Panc1 (cell line): Measurements from ENCODE around the gene MFAP5. TPM values are rescaled to one million over a fixed set of nuclear protein-coding genes. Genes with fewer than 3 reads are reported as not detected.

Experiments
- ATAC-seq: fragments of 200-7000 bp; cut with Tn5 transposase; 2 replicates; pipeline ENCODE4 v1.9.1; 2020; ENCODE audit warnings: mild to moderate bottlenecking, moderate library complexity
- BruUV-seq: library from RNA; stranded (reverse); fragments of 400-500 nt; replicated peaks from 2 replicates; lab custom pipeline; 2021; lab: Mats Ljungman, UMichigan
- CTCF ChIA-PET: fragments of 300-600 bp; sonication (Branson Sonifier 250); formaldehyde crosslinking; loops from one replicate; lab custom pipeline; 2022; ENCODE audit warnings: antibody characterized with exemption; lab: Charles Lee
- POLR2A ChIA-PET: fragments of 300-600 bp; sonication (Branson Sonifier 250); formaldehyde crosslinking; loops from one replicate; lab custom pipeline; 2022; ENCODE audit warnings: antibody characterized with exemption; lab: Charles Lee
- DNase-seq: peaks from one replicate; pipeline ENCODE4 v3.0.0-alpha.2; 2010; ENCODE audit warnings: low read depth, low spot score
- H3K27ac ChIP-seq: 2 replicates; pipeline ENCODE4 v1.5.1; 2011; ENCODE audit warnings: mild to moderate bottlenecking, low read length, inconsistent platforms
- H3K27me3 ChIP-seq: fragments of 200-500 bp; sonication (Bioruptor generic); 2 replicates; pipeline ENCODE4 v1.6.0; 2014; ENCODE audit warnings: low read length, inconsistent platforms; ENCODE audit not compliant: control insufficient read depth, insufficient read depth
- H3K36me3 ChIP-seq: fragments of 200-500 bp; sonication (Bioruptor generic); 2 replicates; pipeline ENCODE4 v1.5.1; 2014; ENCODE audit warnings: inconsistent platforms, mild to moderate bottlenecking, low read length, moderate library complexity; ENCODE audit not compliant: control insufficient read depth, insufficient read depth
- H3K4me1 ChIP-seq: 2 replicates; pipeline ENCODE4 v1.5.1; 2011; ENCODE audit warnings: inconsistent platforms, mild to moderate bottlenecking, low read length, moderate library complexity; ENCODE audit not compliant: control insufficient read depth, insufficient read depth
- H3K4me3 ChIP-seq, 2 experiments: 2 replicates each; pipeline ENCODE4 v1.5.1; 2011 to 2012; ENCODE audit warnings: low read depth in 2 of 2, low read length in 2 of 2, mild to moderate bottlenecking in 2 of 2, inconsistent platforms in 1 of 2, moderate library complexity in 1 of 2
- H3K9me3 ChIP-seq: fragments of 200-500 bp; sonication (Bioruptor generic); 2 replicates; pipeline ENCODE4 v1.5.1; 2014; ENCODE audit warnings: low read depth, mild to moderate bottlenecking, inconsistent platforms, low read length, moderate library complexity; ENCODE audit not compliant: control insufficient read depth, insufficient read depth
- POLR2AphosphoS5 ChIP-seq: IDR thresholded peaks from 2 replicates; pipeline ENCODE4 v1.6.1; 2012; ENCODE audit warnings: mild to moderate bottlenecking, low read depth, low read length, moderate library complexity
- REST ChIP-seq, 2 experiments: IDR thresholded peaks; 2 replicates each; pipeline ENCODE4 v1.6.1; 2011 to 2012; ENCODE audit warnings: low read depth in 2 of 2, control low read depth in 1 of 2, low read length in 1 of 2, mild to moderate bottlenecking in 1 of 2, moderate library complexity in 1 of 2; ENCODE audit not compliant: insufficient read depth in 1 of 2
- SIN3A ChIP-seq: IDR thresholded peaks from 2 replicates; pipeline ENCODE4 v1.6.1; 2012; ENCODE audit warnings: low read depth, mild to moderate bottlenecking, low read length, moderate library complexity, borderline replicate concordance; ENCODE audit not compliant: insufficient read depth
- TCF7L2 ChIP-seq: IDR thresholded peaks from 2 replicates; pipeline ENCODE4 v1.6.1; 2011; ENCODE audit warnings: mild to moderate bottlenecking, low read depth, low read length, inconsistent platforms
- in situ Hi-C: cut with HindIII; loops from 2 replicates; pipeline ENCODE4 v1.10.0; 2016; ENCODE audit warnings: low sequenced_read_pairs, low pct_unique_long_range_greater_than_20kb
- intact Hi-C: fragments of 100-400 bp; cut with micrococcal nuclease; formaldehyde crosslinking; loops from one replicate; pipeline ENCODE4 v1.10.0; 2022; ENCODE audit not compliant: unreplicated experiment
- total RNA-seq: library from RNA; stranded (reverse); gene quantifications from one replicate; pipeline ENCODE4 v1.2.1, GENCODE V29; 2021; ENCODE audit not compliant: unreplicated experiment
- TF ChIP-seq, protein P1 (sequence below): fragments of 450-650 bp; IDR thresholded peaks from 2 replicates; pipeline ENCODE4 v1.5.1; 2017; ENCODE audit warnings: mild to moderate bottlenecking

Gene MFAP5
- total RNA-seq, 1 experiment from 2014 or later = not detected

- POLR2A ChIA-PET = no interaction called here
- no peak for TF ChIP-seq POLR2AphosphoS5
- TF ChIP-seq REST (IDR thresholded peaks at IDR 0.05; ENCODE audit: insufficient read depth in 1 of 2, low read depth in 2 of 2, low read length in 1 of 2) = no peak
- TF ChIP-seq TCF7L2 = no peak
- TF ChIP-seq, protein P1, sequence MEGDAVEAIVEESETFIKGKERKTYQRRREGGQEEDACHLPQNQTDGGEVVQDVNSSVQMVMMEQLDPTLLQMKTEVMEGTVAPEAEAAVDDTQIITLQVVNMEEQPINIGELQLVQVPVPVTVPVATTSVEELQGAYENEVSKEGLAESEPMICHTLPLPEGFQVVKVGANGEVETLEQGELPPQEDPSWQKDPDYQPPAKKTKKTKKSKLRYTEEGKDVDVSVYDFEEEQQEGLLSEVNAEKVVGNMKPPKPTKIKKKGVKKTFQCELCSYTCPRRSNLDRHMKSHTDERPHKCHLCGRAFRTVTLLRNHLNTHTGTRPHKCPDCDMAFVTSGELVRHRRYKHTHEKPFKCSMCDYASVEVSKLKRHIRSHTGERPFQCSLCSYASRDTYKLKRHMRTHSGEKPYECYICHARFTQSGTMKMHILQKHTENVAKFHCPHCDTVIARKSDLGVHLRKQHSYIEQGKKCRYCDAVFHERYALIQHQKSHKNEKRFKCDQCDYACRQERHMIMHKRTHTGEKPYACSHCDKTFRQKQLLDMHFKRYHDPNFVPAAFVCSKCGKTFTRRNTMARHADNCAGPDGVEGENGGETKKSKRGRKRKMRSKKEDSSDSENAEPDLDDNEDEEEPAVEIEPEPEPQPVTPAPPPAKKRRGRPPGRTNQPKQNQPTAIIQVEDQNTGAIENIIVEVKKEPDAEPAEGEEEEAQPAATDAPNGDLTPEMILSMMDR = no peak
- TF ChIP-seq SIN3A = no peak
These were observed 14.7 kb downstream of the MFAP5 start for GRCh38 chr12:8647968-8648367.

GRCh38 chr12:8644345-8645248 lies 18.0 kb downstream of the MFAP5 start:
- POLR2A ChIA-PET = no interaction called here
- H3K9me3 ChIP-seq = no peaks in the 10 kb centered on the region
- H3K27me3 ChIP-seq = no peaks in the 10 kb centered on the region
- no peaks in the 10 kb centered on the region for H3K36me3 ChIP-seq
- H3K4me3 ChIP-seq = no peak overlapping the region
- CTCF ChIA-PET = no interaction called here
- intact Hi-C loops = no loop called here
- in situ Hi-C loops = no loop called here
- no TSS peak for BruUV-seq
- no peak for ATAC-seq
- DNase-seq = no peak
- H3K27ac ChIP-seq = no peak overlapping the region
- TF ChIP-seq, protein P1 = no peak
- TF ChIP-seq TCF7L2 (no peak), SIN3A (no peak), REST (IDR thresholded peaks at IDR 0.05; ENCODE audit: insufficient read depth in 1 of 2, low read depth in 2 of 2, low read length in 1 of 2) (no peak), POLR2AphosphoS5 (no peak)
- H3K4me1 ChIP-seq = no peaks in the 10 kb centered on the region

More at GRCh38 chr12:8647968-8648367, 14.7 kb downstream of the MFAP5 start:
- H3K9me3 ChIP-seq = no peaks in the 10 kb centered on the region
- no peak for DNase-seq
- no peak for ATAC-seq
- H3K4me1 ChIP-seq = no peaks in the 10 kb centered on the region
- H3K36me3 ChIP-seq = no peaks in the 10 kb centered on the region
- no peak overlapping the region for H3K27ac ChIP-seq
- CTCF ChIA-PET = no interaction called here
- no peaks in the 10 kb centered on the region for H3K27me3 ChIP-seq
- H3K4me3 ChIP-seq = no peak overlapping the region
- BruUV-seq = no TSS peak
- intact Hi-C loops (no loop called here), in situ Hi-C loops (no loop called here)
